K562 (cell line): ENCODE data around the gene ITPR1. TPM values are rescaled to one million over a fixed set of nuclear protein-coding genes. Genes with fewer than 3 reads are reported as not detected.
A peak's percentile ranks its signal among the peaks of the same experiment; 100 is the strongest.

Experiments used
- ATF7 ChIP-seq: fragments of 450-650 bp; IDR thresholded peaks from 2 replicates; pipeline ENCODE4 v1.7.1; 2014; ENCODE audit warnings: mild to moderate bottlenecking, moderate library complexity
- ESRRA ChIP-seq: fragments of 450-650 bp; IDR thresholded peaks from 2 replicates; pipeline ENCODE4 v1.6.1; 2014; ENCODE audit warnings: low read depth, mild to moderate bottlenecking, moderate library complexity, borderline replicate concordance
- JUN ChIP-seq, 2 experiments: sonication (generic) in 1 of 2; formaldehyde crosslinking in 1 of 2; IDR thresholded peaks; 2 replicates each; pipeline versions ENCODE4 v1.6.1 to v1.8.0; 2012 to 2022; ENCODE audit warnings: borderline replicate concordance in 2 of 2, mild to moderate bottlenecking in 2 of 2, improper control_type of control experiment in 1 of 2, low read depth in 1 of 2, low read length in 1 of 2, missing genetic modification reagents in 1 of 2
- SMARCE1 ChIP-seq: fragments of 450-650 bp; IDR thresholded peaks from 2 replicates; pipeline ENCODE4 v1.7.1; 2016; ENCODE audit warnings: mild to moderate bottlenecking
- ZNF121 ChIP-seq: sonication (generic); formaldehyde crosslinking; conservative IDR thresholded peaks from 2 replicates; pipeline ENCODE4 v1.8.0; 2022; ENCODE audit warnings: missing genetic modification reagents
- ZNF232 ChIP-seq: sonication (generic); formaldehyde crosslinking; IDR thresholded peaks from 2 replicates; pipeline ENCODE4 v1.8.0; 2022; ENCODE audit warnings: mild to moderate bottlenecking, missing genetic modification reagents
- ZNF830 ChIP-seq: fragments of 250-450 bp; sonication (Bioruptor Pico); IDR thresholded peaks from 2 replicates; pipeline ENCODE4 v1.5.0; 2021; ENCODE audit warnings: mild to moderate bottlenecking
- polyA plus RNA-seq, 8 experiments: library from polyadenylated mRNA; depleted of rRNA in 4 of 8; stranded (reverse) in 5 of 8; unstranded in 3 of 8; fragments of >200 nt; fragmentation: Nextera tagmentation in 2 of 8; fragmentation: Illumina TruSeq in 1 of 8; extraction: Ambion mirVana in 2 of 8; extraction: Trizol in 1 of 8; gene quantifications; 2 replicates each; pipeline versions ENCODE4 v1.2.1 to v1.2.3, GENCODE V29; 2011 to 2014; ENCODE audit warnings: inconsistent platforms in 1 of 8, missing spikeins in 1 of 8
- total RNA-seq, 7 experiments: library from RNA; depleted of rRNA in 6 of 7; stranded (reverse); fragments of >200 nt in 6 of 7; fragmentation: Illumina TruSeq in 2 of 7; extraction: Trizol in 2 of 7; gene quantifications; 2 replicates each; pipeline versions ENCODE4 v1.2.1 to v1.2.3, GENCODE V29; 2011 to 2021; ENCODE audit warnings: low replicate concordance in 1 of 7
- TF ChIP-seq, protein P1 (sequence below): IDR thresholded peaks from 2 replicates; pipeline ENCODE4 v1.6.1; 2011; ENCODE audit warnings: borderline replicate concordance, low read depth, mild to moderate bottlenecking, moderate library complexity, low read length; ENCODE audit not compliant: insufficient read depth, poor library complexity, severe bottlenecking
- TF ChIP-seq, protein P2 (sequence below), 2 experiments: IDR thresholded peaks; 2 replicates each; pipeline ENCODE4 v1.6.1; 2011; ENCODE audit warnings: borderline replicate concordance in 1 of 2, control low read depth in 1 of 2, low read depth in 1 of 2, low read length in 1 of 2, mild to moderate bottlenecking in 1 of 2, mixed read lengths in 1 of 2, moderate library complexity in 1 of 2; ENCODE audit not compliant: insufficient read depth in 1 of 2, insufficient read length in 1 of 2, poor library complexity in 1 of 2, severe bottlenecking in 1 of 2; ENCODE audit errors: extremely low read depth in 1 of 2
- TF ChIP-seq, protein P3 (sequence below), 2 experiments: IDR thresholded peaks; 2 replicates each; pipeline ENCODE4 v1.6.1; 2012; ENCODE audit warnings: improper control_type of control experiment in 2 of 2, low read depth in 2 of 2, low read length in 2 of 2, borderline replicate concordance in 1 of 2

Gene ITPR1
- total and polyA plus RNA-seq, 9 of the 15 experiments (the other 6 are each of a cell fraction or from before 2014, with no cell fraction given): 22.4 to 40.0 (median 27.4) TPM

DNA sequence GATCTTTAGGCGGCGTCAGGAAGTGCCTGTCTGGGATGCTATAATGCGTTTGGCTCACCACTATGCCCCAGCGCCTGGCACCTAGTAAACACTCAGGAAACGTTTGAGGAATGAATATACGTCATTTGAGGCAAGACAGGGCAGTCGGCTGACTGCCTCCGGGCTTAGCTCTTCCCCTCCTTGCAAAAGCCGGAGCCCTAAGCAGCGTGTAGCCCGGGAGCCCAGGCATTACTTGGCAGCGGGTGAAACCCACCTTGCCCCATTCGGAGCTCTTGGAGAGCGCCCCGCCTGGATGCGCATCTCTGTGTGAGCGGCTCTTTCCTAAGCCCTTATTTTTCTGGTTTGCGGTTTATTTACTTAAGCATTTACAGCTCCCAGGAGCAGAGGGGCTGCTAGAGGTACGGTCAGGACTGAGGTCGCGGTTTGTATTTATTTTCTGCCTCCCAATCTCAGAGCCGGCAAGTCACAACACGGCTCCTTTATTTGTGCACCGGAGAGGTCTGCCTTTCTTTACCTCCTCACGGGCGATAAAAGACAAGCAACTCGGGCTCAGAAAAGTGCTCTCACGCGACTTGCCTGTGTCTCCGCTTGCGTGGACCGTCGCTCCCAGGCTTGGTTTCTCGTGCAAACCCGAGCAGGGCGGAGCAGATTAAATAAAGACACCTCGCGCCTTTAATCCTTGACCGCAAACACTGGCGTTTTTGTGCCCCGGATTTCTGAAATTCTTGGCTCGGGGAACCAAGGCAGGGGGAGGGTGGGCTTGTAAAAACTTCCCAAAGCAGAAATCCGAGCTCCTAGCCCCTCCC lies 737 bp upstream of the ITPR1 start (continued):
- TF ChIP-seq JUN (IDR thresholded peaks at IDR 0.05; ENCODE audit: borderline replicate concordance, low read depth, low read length): no peak
- TF ChIP-seq JUN (CRISPR knock-in tag; IDR thresholded peaks at IDR 0.05; ENCODE audit: borderline replicate concordance): no peak
- peak; percentile 31; the same call in 1 of the 2 replicates for TF ChIP-seq SMARCE1
- peak; percentile 39; the same call in 1 of the 2 replicates for TF ChIP-seq ZNF232
- TF ChIP-seq, protein P1, sequence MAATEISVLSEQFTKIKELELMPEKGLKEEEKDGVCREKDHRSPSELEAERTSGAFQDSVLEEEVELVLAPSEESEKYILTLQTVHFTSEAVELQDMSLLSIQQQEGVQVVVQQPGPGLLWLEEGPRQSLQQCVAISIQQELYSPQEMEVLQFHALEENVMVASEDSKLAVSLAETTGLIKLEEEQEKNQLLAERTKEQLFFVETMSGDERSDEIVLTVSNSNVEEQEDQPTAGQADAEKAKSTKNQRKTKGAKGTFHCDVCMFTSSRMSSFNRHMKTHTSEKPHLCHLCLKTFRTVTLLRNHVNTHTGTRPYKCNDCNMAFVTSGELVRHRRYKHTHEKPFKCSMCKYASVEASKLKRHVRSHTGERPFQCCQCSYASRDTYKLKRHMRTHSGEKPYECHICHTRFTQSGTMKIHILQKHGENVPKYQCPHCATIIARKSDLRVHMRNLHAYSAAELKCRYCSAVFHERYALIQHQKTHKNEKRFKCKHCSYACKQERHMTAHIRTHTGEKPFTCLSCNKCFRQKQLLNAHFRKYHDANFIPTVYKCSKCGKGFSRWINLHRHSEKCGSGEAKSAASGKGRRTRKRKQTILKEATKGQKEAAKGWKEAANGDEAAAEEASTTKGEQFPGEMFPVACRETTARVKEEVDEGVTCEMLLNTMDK: peak; percentile 14
- no peak for TF ChIP-seq ZNF830 (CRISPR knock-in tag)
- TF ChIP-seq, protein P2, sequence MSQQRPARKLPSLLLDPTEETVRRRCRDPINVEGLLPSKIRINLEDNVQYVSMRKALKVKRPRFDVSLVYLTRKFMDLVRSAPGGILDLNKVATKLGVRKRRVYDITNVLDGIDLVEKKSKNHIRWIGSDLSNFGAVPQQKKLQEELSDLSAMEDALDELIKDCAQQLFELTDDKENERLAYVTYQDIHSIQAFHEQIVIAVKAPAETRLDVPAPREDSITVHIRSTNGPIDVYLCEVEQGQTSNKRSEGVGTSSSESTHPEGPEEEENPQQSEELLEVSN (IDR thresholded peaks at IDR 0.05; ENCODE audit: borderline replicate concordance in 1 of 2, extremely low read depth in 1 of 2, insufficient read depth in 1 of 2, insufficient read length in 1 of 2, low read depth in 1 of 2, low read length in 1 of 2, poor library complexity in 1 of 2, severe bottlenecking in 1 of 2): peak in 1 of 2 experiments; percentile 11
- TF ChIP-seq ATF7: no peak
- TF ChIP-seq, protein P3, sequence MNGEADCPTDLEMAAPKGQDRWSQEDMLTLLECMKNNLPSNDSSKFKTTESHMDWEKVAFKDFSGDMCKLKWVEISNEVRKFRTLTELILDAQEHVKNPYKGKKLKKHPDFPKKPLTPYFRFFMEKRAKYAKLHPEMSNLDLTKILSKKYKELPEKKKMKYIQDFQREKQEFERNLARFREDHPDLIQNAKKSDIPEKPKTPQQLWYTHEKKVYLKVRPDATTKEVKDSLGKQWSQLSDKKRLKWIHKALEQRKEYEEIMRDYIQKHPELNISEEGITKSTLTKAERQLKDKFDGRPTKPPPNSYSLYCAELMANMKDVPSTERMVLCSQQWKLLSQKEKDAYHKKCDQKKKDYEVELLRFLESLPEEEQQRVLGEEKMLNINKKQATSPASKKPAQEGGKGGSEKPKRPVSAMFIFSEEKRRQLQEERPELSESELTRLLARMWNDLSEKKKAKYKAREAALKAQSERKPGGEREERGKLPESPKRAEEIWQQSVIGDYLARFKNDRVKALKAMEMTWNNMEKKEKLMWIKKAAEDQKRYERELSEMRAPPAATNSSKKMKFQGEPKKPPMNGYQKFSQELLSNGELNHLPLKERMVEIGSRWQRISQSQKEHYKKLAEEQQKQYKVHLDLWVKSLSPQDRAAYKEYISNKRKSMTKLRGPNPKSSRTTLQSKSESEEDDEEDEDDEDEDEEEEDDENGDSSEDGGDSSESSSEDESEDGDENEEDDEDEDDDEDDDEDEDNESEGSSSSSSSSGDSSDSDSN (IDR thresholded peaks at IDR 0.05; ENCODE audit: borderline replicate concordance in 1 of 2, low read depth in 2 of 2, low read length in 2 of 2): 0 out of 4 replicates have a peak, but pooled peaks of 1 of the 2 experiments have one; percentile 28
- TF ChIP-seq ESRRA: peak; percentile 53; the same call in 1 of the 2 replicates
- TF ChIP-seq ZNF121 (CRISPR knock-in tag): 0 out of 2 replicates have a peak, but pooled peaks have one; percentile 6
